ENCODE measurements around the gene DND1. TPM values are rescaled to one million over a fixed set of nuclear protein-coding genes. Genes with fewer than 3 reads are reported as not detected.

The DND1 gene
- total RNA-seq, 1 donor from 2014 or later, result 1.7 TPM

DNA sequence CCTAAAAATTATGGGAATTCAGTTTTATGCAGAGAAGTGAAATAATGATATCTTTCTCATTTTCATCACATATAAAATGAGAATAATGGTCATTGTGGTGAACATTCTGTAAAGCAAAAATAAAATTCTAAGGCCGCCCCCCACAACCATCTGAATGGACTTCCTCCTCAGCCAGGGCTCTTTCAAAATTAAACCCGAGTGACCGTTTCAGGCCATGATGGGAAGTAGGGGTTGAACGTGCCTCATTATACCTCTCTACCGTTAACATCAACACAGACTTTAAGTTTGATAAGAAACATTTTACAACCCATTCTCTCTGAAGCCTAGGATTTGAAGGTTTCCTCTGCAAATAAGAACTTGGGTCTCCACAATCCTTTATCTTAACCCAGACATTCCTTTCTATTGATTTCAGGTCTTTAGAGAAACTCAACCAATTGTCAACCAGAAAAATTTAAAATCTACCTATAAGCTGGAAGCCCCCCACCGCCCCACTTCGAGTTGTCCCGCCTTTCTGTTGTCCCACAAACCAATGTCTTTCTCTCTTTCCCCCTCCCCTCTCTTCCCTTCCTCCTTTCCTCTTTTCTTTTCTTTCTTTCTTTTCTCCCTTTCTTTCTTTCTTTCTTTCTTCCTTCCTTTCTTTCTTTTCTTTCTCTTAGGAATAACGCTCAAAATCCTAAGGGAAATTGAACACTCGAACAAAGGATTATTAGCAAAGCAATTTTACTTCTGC, 35.8 kb downstream of the DND1 start:
- Histone ChIP-seq H3K4me2 (ENCODE audit: low read length) (no peak overlapping the region), H3K4me3 (ENCODE audit: insufficient read depth, low read depth, low read length) (no peak overlapping the region), H2AFZ (ENCODE audit: low read depth, low read length) (no peak overlapping the region), H3K27me3 (ENCODE audit: insufficient read depth, low read length) (peaks cover 8% of the 10 kb centered on the region), H3K9ac (ENCODE audit: low read length) (no peak overlapping the region), H3K4me1 (ENCODE audit: insufficient read depth, low read length) (peaks cover 16% of the 10 kb centered on the region), H3K79me2 (ENCODE audit: insufficient read depth, low read length) (peaks cover 10% of the 10 kb centered on the region), H3K9me3 (ENCODE audit: insufficient read depth, low read depth, low read length) (no peaks in the 10 kb centered on the region), H3K36me3 (ENCODE audit: insufficient read depth, low read length) (no peaks in the 10 kb centered on the region), H3K27ac (ENCODE audit: low read depth, low read length) (no peak overlapping the region), H4K20me1 (ENCODE audit: insufficient read depth, low read length) (peaks cover 5% of the 10 kb centered on the region)
- Mint-ChIP-seq H3K4me3 (ENCODE audit: unreplicated experiment) (no peak overlapping the region), H3K27me3 (ENCODE audit: low read depth, unreplicated experiment) (no peaks in the 10 kb centered on the region), H3K9me3 (ENCODE audit: unreplicated experiment) (peaks cover 6% of the 10 kb centered on the region), H3K4me1 (ENCODE audit: low read depth, unreplicated experiment) (peaks cover 6% of the 10 kb centered on the region), H3K27ac (ENCODE audit: unreplicated experiment) (no peak overlapping the region), H3K36me3 (ENCODE audit: low read depth, unreplicated experiment) (peaks cover 11% of the 10 kb centered on the region)
- FAIRE-seq (no peak), DNase-seq (ENCODE audit: low read depth) (no peak)
- TF ChIP-seq, protein P1, sequence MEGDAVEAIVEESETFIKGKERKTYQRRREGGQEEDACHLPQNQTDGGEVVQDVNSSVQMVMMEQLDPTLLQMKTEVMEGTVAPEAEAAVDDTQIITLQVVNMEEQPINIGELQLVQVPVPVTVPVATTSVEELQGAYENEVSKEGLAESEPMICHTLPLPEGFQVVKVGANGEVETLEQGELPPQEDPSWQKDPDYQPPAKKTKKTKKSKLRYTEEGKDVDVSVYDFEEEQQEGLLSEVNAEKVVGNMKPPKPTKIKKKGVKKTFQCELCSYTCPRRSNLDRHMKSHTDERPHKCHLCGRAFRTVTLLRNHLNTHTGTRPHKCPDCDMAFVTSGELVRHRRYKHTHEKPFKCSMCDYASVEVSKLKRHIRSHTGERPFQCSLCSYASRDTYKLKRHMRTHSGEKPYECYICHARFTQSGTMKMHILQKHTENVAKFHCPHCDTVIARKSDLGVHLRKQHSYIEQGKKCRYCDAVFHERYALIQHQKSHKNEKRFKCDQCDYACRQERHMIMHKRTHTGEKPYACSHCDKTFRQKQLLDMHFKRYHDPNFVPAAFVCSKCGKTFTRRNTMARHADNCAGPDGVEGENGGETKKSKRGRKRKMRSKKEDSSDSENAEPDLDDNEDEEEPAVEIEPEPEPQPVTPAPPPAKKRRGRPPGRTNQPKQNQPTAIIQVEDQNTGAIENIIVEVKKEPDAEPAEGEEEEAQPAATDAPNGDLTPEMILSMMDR (IDR thresholded peaks at IDR 0.05; ENCODE audit: insufficient read depth, low read depth, low read length), result no peak
- no peak for TF ChIP-seq EZH2 (IDR thresholded peaks at IDR 0.05; ENCODE audit: insufficient read depth, low read length)

DNA sequence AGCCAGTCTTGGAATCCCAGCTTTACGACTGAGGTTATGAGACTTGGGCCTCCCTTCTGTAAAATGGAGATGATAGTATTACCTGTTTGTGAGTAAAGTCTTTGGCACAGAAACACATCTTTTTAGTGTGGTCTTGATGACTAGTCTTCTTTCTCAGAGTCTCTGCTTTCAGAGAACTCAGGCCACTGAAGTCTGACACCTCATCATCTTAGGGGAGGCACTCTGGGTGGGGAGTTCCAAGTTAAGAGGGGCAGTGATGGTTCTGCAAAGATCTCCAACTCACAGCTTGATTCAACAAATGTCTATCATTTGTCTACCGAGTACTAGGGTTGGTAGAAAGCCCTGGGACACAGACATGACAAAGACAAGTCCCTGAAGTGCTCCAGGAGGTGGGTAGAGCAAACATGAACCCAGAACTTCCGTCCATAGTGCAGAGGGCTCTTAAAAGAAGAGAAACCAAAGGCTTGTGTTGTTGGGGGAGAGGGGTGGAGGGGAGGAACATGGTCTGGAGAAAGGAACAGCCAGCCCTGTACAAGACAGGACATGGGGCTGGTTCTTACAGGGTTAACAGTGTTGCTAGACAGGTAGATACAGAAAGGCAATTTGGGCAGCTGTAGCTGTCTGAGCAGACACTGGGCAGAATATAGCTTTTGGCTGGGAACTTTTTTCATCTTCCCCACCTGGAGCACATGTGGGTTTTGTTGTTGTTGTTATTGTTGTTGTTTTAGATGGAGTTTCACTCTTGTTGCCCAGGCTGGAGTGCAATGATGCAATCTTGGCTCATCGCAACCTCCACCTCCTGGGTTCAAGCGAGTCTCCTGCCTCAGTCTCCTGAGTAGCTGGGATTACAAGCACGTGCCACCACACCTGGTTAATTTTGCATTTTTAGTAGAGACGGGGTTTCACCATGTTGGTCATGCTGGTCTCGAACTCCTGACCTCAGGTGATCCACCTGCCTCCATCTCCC, 37.8 kb downstream of the DND1 start:
- DNase-seq (ENCODE audit: low read depth), result no peak
- Histone ChIP-seq H4K20me1 (ENCODE audit: insufficient read depth, low read length) (no peaks in the 10 kb centered on the region), H3K79me2 (ENCODE audit: insufficient read depth, low read length) (peaks cover 7% of the 10 kb centered on the region), H3K4me2 (ENCODE audit: low read length) (no peak overlapping the region), H2AFZ (ENCODE audit: low read depth, low read length) (no peak overlapping the region), H3K27ac (ENCODE audit: low read depth, low read length) (no peak overlapping the region), H3K27me3 (ENCODE audit: insufficient read depth, low read length) (peaks cover 22% of the 10 kb centered on the region), H3K4me1 (ENCODE audit: insufficient read depth, low read length) (peaks cover 24% of the 10 kb centered on the region), H3K36me3 (ENCODE audit: insufficient read depth, low read length) (no peaks in the 10 kb centered on the region), H3K4me3 (ENCODE audit: insufficient read depth, low read depth, low read length) (no peak overlapping the region), H3K9me3 (ENCODE audit: insufficient read depth, low read depth, low read length) (peaks cover 4% of the 10 kb centered on the region), H3K9ac (ENCODE audit: low read length) (no peak overlapping the region)
- Mint-ChIP-seq H3K4me3 (ENCODE audit: unreplicated experiment) (no peak overlapping the region), H3K36me3 (ENCODE audit: low read depth, unreplicated experiment) (peaks cover 2% of the 10 kb centered on the region), H3K27ac (ENCODE audit: unreplicated experiment) (no peak overlapping the region), H3K9me3 (ENCODE audit: unreplicated experiment) (peaks cover 11% of the 10 kb centered on the region), H3K4me1 (ENCODE audit: low read depth, unreplicated experiment) (peaks cover 6% of the 10 kb centered on the region), H3K27me3 (ENCODE audit: low read depth, unreplicated experiment) (no peaks in the 10 kb centered on the region)
- no peak for FAIRE-seq
- TF ChIP-seq, protein P1 (IDR thresholded peaks at IDR 0.05; ENCODE audit: insufficient read depth, low read depth, low read length), result no peak
- TF ChIP-seq EZH2 (IDR thresholded peaks at IDR 0.05; ENCODE audit: insufficient read depth, low read length), result no peak
